Uterus (tissue), 4 donors: ENCODE data around the gene SYTL3. TPM values are rescaled to one million over a fixed set of nuclear protein-coding genes. Genes with fewer than 3 reads are reported as not detected.

Source experiments
- DNase-seq, 2 donors: peaks; one replicate each; pipeline ENCODE4 v3.0.0-alpha.2; 2019 to 2020
- H3K27ac ChIP-seq, 2 donors: fragments of 200-600 bp; sonication (generic); 1 replicate in 1 of 2; 2 replicates in 1 of 2; pipeline ENCODE4 v1.5.1; 2016 to 2018
- H3K27me3 ChIP-seq, 2 donors: fragments of 200-600 bp; sonication (generic); one replicate each; pipeline ENCODE4 v1.5.1; 2018 to 2019; ENCODE audit warnings: control low read depth in 1 of 2
- H3K36me3 ChIP-seq, 2 donors: fragments of 200-600 bp; sonication (generic); one replicate each; pipeline ENCODE4 v1.5.1; 2019; ENCODE audit warnings: control low read depth in 1 of 2
- H3K4me1 ChIP-seq, 2 donors: fragments of 200-600 bp; sonication (generic); one replicate each; pipeline ENCODE4 v1.5.1; 2018 to 2019; ENCODE audit warnings: control low read depth in 1 of 2
- H3K4me3 ChIP-seq, 2 donors: fragments of 200-600 bp; sonication (generic); 1 replicate in 1 of 2; 2 replicates in 1 of 2; pipeline ENCODE4 v1.5.1; 2018 to 2019; ENCODE audit warnings: mild to moderate bottlenecking in 1 of 2
- H3K9me3 ChIP-seq, 2 donors: fragments of 200-600 bp; sonication (generic); one replicate each; pipeline ENCODE4 v1.5.1; 2019; ENCODE audit warnings: control low read depth in 1 of 2
- CTCF ChIP-seq, 4 experiments: fragments of 200-600 bp in 2 of 4; fragments of 450-650 bp in 2 of 4; sonication (generic) in 2 of 4; IDR thresholded peaks; one replicate each; pipeline ENCODE4 v1.5.1; 2016 to 2019; ENCODE audit warnings: antibody characterized with exemption in 4 of 4, mild to moderate bottlenecking in 2 of 4, moderate library complexity in 1 of 4
- POLR2A ChIP-seq, 2 donors: fragments of 450-650 bp; IDR thresholded peaks; one replicate each; pipeline ENCODE4 v1.6.1; 2016; ENCODE audit warnings: antibody characterized with exemption in 2 of 2, mild to moderate bottlenecking in 1 of 2, moderate library complexity in 1 of 2
- intact Hi-C: fragments of 100-400 bp; cut with DNase I; formaldehyde crosslinking; loops from one replicate; pipeline ENCODE4 v1.15.1; 2023; ENCODE audit warnings: low total_unique reads
- total RNA-seq, 4 donors: library from RNA; depleted of rRNA in 3 of 4; stranded (reverse); fragments of >200 nt in 3 of 4; gene quantifications; one replicate each; pipeline versions ENCODE4 v1.1.0 to v1.2.4, GENCODE V29; 2014 to 2023
- donor health status: DM: yes; HTN: yes; CAD: no.

The SYTL3 gene
- total RNA-seq, 4 donors from 2014 or later: 0.51 to 12.4 (median 3.3) TPM

DNA sequence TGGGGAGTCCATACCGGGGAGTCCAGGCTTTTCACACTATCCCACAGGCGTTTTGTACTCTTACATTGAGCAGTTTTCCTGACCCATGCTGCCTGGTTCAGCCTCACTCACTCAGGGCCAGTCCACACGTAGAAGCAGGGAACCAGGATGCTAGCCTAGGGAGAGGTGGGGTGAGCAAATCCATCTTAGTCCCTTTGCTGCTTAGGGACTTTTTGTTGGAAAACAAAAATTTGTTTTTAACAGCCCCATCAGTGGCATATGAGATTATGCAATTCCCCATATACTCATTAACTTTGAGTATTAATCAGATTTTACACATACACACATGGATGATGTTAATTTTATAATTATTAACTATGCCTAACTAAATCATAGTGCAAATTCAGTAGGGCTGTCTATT is 85.2 kb downstream of the SYTL3 start:
- Histone ChIP-seq H3K4me1 (no peaks in the 10 kb centered on the region), H3K9me3 (peaks cover 0 to 3% of the 10 kb centered on the region in 2 donors), H3K27ac (no peak overlapping the region), H3K36me3 (no peaks in the 10 kb centered on the region), H3K27me3 (no peaks in the 10 kb centered on the region), H3K4me3 (no peak overlapping the region)
- TF ChIP-seq CTCF (IDR thresholded peaks at IDR 0.05) (no peak), POLR2A (IDR thresholded peaks at IDR 0.05) (no peak)
- DNase-seq: no peak
- intact Hi-C loops: no loop called here

- no peak for DNase-seq
- H3K36me3 ChIP-seq: no peaks in the 10 kb centered on the region
- peaks cover 0 to 3% of the 10 kb centered on the region in 2 donors for H3K9me3 ChIP-seq
- intact Hi-C loops: no loop called here
- no peak overlapping the region for H3K4me3 ChIP-seq
- no peaks in the 10 kb centered on the region for H3K27me3 ChIP-seq
- H3K4me1 ChIP-seq: no peaks in the 10 kb centered on the region
- no peak for TF ChIP-seq CTCF (IDR thresholded peaks at IDR 0.05)
- no peak for TF ChIP-seq POLR2A (IDR thresholded peaks at IDR 0.05)
- no peak overlapping the region for H3K27ac ChIP-seq
Observed at GRCh38 chr6:158737082-158737709, 87.3 kb downstream of the SYTL3 start.

DNA sequence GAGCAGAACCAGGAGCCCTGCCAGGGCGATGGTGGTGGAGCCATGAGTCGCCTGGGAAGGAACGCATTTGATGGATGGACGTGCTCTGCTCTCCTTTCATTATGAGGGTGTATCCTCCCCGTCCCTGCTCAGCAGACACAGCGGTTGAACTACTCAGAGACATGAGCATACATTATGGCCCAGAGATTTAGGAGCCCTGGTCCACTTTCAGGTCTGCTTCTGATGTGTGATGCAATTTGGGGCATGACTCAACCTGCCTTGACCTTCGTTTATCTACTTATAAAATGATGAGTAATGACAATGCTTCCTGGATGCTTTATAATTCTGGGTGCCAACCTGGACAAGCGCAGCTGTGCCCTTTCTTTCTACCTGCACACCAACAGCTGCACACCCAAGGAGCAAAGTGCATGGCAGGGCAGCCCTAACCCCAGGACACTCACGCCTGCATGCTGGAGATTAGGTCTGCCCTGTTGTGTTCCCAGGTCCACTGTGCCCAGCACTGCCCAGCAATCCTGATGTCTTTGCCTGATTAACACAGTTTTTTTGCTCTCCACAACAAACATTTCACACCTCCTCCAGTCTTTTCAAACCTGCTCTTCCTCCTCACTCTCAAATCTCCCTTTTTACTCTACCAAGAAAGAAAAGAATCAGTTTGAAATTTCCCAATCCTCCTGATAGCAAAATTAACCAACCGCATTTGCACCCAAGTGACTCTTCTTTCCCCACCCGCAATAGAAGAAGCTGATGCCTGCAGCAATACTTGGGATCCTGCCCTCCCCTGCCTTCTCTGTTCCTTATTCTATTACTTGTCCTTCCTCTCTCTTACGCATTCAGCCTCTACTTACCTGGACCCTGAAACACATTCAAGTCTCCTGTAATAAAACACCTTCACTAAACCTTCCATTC is 88.1 kb downstream of the SYTL3 start:
- intact Hi-C loops: no loop called here
- DNase-seq: no peak
- no peaks in the 10 kb centered on the region for H3K27me3 ChIP-seq

GRCh38 chr6:158739673-158740072 is 89.8 kb downstream of the SYTL3 start:
- Histone ChIP-seq H3K9me3 (no peaks in the 10 kb centered on the region), H3K4me1 (no peaks in the 10 kb centered on the region), H3K27me3 (no peaks in the 10 kb centered on the region), H3K36me3 (no peaks in the 10 kb centered on the region), H3K27ac (no peak overlapping the region), H3K4me3 (no peak overlapping the region)
- TF ChIP-seq CTCF (IDR thresholded peaks at IDR 0.05): no peak
- TF ChIP-seq POLR2A (IDR thresholded peaks at IDR 0.05): no peak
- intact Hi-C loops: no loop called here
- no peak for DNase-seq

More for the DNA sequence above, 88.1 kb downstream of the SYTL3 start:
- no peak for TF ChIP-seq POLR2A (IDR thresholded peaks at IDR 0.05)
- TF ChIP-seq CTCF (IDR thresholded peaks at IDR 0.05): no peak
- Histone ChIP-seq H3K4me3 (no peak overlapping the region), H3K27ac (no peak overlapping the region), H3K4me1 (no peaks in the 10 kb centered on the region), H3K9me3 (peaks cover 0 to 3% of the 10 kb centered on the region in 2 donors), H3K36me3 (no peaks in the 10 kb centered on the region)

- DNase-seq: no peak
Observed at GRCh38 chr6:158743033-158743651, 93.3 kb downstream of the SYTL3 start.

More at GRCh38 chr6:158743033-158743651, 93.3 kb downstream of the SYTL3 start:
- no peaks in the 10 kb centered on the region for H3K27me3 ChIP-seq
- no peak overlapping the region for H3K27ac ChIP-seq
- H3K4me1 ChIP-seq: no peaks in the 10 kb centered on the region
- intact Hi-C loops: no loop called here
- no peak for TF ChIP-seq CTCF (IDR thresholded peaks at IDR 0.05)
- no peak for TF ChIP-seq POLR2A (IDR thresholded peaks at IDR 0.05)
- no peaks in the 10 kb centered on the region for H3K9me3 ChIP-seq
- H3K4me3 ChIP-seq: no peak overlapping the region
- no peaks in the 10 kb centered on the region for H3K36me3 ChIP-seq
